ENCODE results near the gene OGN.

DNA sequence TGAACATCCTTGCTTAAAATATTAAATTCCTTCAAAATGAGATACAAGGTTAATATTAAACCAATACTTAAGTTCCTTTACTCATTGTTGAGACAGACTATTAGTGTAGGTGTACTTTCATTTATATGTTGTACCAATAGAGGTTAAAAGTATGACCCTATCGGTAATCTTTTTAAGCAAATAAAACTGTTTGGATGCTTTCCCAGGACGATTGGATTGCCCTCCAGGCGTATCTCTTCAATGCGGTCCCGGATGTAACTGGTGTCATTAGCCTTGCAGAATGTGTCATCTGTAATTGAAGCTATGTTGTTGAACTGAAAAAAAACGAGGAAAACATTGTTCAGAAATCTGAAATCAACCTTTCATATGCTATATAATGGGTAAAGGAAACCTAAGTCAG is 18.9 kb downstream of the OGN start:
- TF ChIP-seq ZNF263 (CRISPR knock-in tag; IDR thresholded peaks at IDR 0.05), result no peak
- no peak for TF ChIP-seq ZNF138 (CRISPR knock-in tag; IDR thresholded peaks at IDR 0.05; ENCODE audit: low read depth)
- TF ChIP-seq ZNF569 (CRISPR knock-in tag; IDR thresholded peaks at IDR 0.05; ENCODE audit: borderline replicate concordance), result no peak
- TF ChIP-seq POLR2A (IDR thresholded peaks at IDR 0.05; ENCODE audit: insufficient read depth in 1 of 2, low read depth in 2 of 2, low read length in 2 of 2), result no peak
- TF ChIP-seq, protein P1, sequence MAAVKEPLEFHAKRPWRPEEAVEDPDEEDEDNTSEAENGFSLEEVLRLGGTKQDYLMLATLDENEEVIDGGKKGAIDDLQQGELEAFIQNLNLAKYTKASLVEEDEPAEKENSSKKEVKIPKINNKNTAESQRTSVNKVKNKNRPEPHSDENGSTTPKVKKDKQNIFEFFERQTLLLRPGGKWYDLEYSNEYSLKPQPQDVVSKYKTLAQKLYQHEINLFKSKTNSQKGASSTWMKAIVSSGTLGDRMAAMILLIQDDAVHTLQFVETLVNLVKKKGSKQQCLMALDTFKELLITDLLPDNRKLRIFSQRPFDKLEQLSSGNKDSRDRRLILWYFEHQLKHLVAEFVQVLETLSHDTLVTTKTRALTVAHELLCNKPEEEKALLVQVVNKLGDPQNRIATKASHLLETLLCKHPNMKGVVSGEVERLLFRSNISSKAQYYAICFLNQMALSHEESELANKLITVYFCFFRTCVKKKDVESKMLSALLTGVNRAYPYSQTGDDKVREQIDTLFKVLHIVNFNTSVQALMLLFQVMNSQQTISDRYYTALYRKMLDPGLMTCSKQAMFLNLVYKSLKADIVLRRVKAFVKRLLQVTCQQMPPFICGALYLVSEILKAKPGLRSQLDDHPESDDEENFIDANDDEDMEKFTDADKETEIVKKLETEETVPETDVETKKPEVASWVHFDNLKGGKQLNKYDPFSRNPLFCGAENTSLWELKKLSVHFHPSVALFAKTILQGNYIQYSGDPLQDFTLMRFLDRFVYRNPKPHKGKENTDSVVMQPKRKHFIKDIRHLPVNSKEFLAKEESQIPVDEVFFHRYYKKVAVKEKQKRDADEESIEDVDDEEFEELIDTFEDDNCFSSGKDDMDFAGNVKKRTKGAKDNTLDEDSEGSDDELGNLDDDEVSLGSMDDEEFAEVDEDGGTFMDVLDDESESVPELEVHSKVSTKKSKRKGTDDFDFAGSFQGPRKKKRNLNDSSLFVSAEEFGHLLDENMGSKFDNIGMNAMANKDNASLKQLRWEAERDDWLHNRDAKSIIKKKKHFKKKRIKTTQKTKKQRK (IDR thresholded peaks at IDR 0.05; ENCODE audit: low read length), result no peak
- TF ChIP-seq, protein P2, sequence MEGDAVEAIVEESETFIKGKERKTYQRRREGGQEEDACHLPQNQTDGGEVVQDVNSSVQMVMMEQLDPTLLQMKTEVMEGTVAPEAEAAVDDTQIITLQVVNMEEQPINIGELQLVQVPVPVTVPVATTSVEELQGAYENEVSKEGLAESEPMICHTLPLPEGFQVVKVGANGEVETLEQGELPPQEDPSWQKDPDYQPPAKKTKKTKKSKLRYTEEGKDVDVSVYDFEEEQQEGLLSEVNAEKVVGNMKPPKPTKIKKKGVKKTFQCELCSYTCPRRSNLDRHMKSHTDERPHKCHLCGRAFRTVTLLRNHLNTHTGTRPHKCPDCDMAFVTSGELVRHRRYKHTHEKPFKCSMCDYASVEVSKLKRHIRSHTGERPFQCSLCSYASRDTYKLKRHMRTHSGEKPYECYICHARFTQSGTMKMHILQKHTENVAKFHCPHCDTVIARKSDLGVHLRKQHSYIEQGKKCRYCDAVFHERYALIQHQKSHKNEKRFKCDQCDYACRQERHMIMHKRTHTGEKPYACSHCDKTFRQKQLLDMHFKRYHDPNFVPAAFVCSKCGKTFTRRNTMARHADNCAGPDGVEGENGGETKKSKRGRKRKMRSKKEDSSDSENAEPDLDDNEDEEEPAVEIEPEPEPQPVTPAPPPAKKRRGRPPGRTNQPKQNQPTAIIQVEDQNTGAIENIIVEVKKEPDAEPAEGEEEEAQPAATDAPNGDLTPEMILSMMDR (CRISPR knock-in tag; IDR thresholded peaks at IDR 0.05), result no peak
- TF ChIP-seq MATR3 (CRISPR knock-in tag; IDR thresholded peaks at IDR 0.05), result no peak
- no peak for TF ChIP-seq MAFG (CRISPR knock-in tag; IDR thresholded peaks at IDR 0.05)
- TF ChIP-seq GABPA (IDR thresholded peaks at IDR 0.05; ENCODE audit: low read depth, low read length), result no peak
- no peak for TF ChIP-seq GABPA (CRISPR knock-in tag; IDR thresholded peaks at IDR 0.05; ENCODE audit: low read depth)
- no peak for TF ChIP-seq NFATC3 (CRISPR knock-in tag; IDR thresholded peaks at IDR 0.05)
- TF ChIP-seq RFXANK (CRISPR knock-in tag; IDR thresholded peaks at IDR 0.05), result no peak

Measured in HepG2 (cell line).